Chondrocyte (in vitro differentiated cells): ENCODE data around the gene ANO2. TPM values are rescaled to one million over a fixed set of nuclear protein-coding genes. Genes with fewer than 3 reads are reported as not detected.
"Not testable (repeated sequence)": the region's sequence is repeated elsewhere in the genome, so short reads cannot be mapped to it uniquely, and the experiment has no call there.

Experiments used
- DNase-seq: peaks from one replicate; pipeline ENCODE4 v3.0.0; 2021; ENCODE audit warnings: mixed read lengths, low spot score
- H3K27ac Mint-ChIP-seq: one replicate; pipeline ENCODE4 v1.8.0; 2021; ENCODE audit warnings: mild to moderate bottlenecking, moderate library complexity, mixed read lengths; ENCODE audit not compliant: unreplicated experiment
- H3K27me3 Mint-ChIP-seq: 2 replicates; pipeline ENCODE4 v1.8.0; 2021; ENCODE audit warnings: low read depth, mixed read lengths
- H3K36me3 Mint-ChIP-seq: 2 replicates; pipeline ENCODE4 v1.8.0; 2021; ENCODE audit warnings: low read depth, mixed read lengths
- H3K4me1 Mint-ChIP-seq: 2 replicates; pipeline ENCODE4 v1.8.0; 2021; ENCODE audit warnings: low read depth, mild to moderate bottlenecking, mixed read lengths
- H3K4me3 Mint-ChIP-seq: one replicate; pipeline ENCODE4 v1.8.0; 2021; ENCODE audit warnings: mild to moderate bottlenecking, moderate library complexity, mixed read lengths; ENCODE audit not compliant: unreplicated experiment
- H3K9me3 Mint-ChIP-seq: 2 replicates; pipeline ENCODE4 v1.8.0; 2021; ENCODE audit warnings: low read depth, mixed read lengths
- total RNA-seq: library from RNA; stranded (reverse); gene quantifications from 3 replicates; pipeline ENCODE4 v1.2.1, GENCODE V29; 2021
- TF ChIP-seq, protein P1 (sequence below): fragments of 200-600 bp; sonication (generic); IDR thresholded peaks from 2 replicates; pipeline ENCODE4 v1.5.0; 2021; ENCODE audit warnings: antibody characterized with exemption, mild to moderate bottlenecking, moderate library complexity

ANO2 gene
- total RNA-seq, 1 donor from 2014 or later: 0.47 TPM

DNA sequence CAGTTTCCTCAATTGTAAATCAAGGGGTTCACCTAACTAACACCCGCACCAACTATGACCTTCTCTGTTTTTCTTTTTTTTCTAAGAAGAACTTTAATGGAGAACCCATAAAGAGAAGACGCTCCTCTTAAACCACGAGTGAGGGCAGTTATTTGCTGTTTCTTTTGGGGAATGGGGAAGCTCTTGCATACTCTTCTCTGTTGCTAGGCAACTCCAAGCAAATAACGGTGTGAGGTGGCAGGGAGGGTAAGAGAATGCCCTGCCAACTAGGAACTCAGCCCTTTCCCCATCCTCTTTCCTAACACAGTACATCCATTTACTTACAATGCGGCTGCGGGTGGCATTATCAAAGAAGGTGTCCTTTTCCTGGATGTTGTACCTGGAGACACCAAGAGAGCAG is 114.9 kb downstream of the ANO2 start:
- H3K4me3 Mint-ChIP-seq: no peak overlapping the region
- peaks cover 11% of the 10 kb centered on the region for H3K27me3 Mint-ChIP-seq
- no peaks in the 10 kb centered on the region for H3K4me1 Mint-ChIP-seq
- H3K36me3 Mint-ChIP-seq: no peaks in the 10 kb centered on the region
- no peak for DNase-seq
- no peak overlapping the region for H3K27ac Mint-ChIP-seq
- H3K9me3 Mint-ChIP-seq: no peaks in the 10 kb centered on the region
- TF ChIP-seq, protein P1, sequence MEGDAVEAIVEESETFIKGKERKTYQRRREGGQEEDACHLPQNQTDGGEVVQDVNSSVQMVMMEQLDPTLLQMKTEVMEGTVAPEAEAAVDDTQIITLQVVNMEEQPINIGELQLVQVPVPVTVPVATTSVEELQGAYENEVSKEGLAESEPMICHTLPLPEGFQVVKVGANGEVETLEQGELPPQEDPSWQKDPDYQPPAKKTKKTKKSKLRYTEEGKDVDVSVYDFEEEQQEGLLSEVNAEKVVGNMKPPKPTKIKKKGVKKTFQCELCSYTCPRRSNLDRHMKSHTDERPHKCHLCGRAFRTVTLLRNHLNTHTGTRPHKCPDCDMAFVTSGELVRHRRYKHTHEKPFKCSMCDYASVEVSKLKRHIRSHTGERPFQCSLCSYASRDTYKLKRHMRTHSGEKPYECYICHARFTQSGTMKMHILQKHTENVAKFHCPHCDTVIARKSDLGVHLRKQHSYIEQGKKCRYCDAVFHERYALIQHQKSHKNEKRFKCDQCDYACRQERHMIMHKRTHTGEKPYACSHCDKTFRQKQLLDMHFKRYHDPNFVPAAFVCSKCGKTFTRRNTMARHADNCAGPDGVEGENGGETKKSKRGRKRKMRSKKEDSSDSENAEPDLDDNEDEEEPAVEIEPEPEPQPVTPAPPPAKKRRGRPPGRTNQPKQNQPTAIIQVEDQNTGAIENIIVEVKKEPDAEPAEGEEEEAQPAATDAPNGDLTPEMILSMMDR: no peak

- Mint-ChIP-seq H3K36me3 (no peaks in the 10 kb centered on the region), H3K4me1 (no peaks in the 10 kb centered on the region), H3K27ac (no peak overlapping the region), H3K9me3 (peaks cover 16% of the 10 kb centered on the region), H3K27me3 (peaks cover 2% of the 10 kb centered on the region), H3K4me3 (no peak overlapping the region)
- TF ChIP-seq, protein P1: no peak
- DNase-seq: no peak
Measured at GRCh38 chr12:5827591-5827990, 117.5 kb downstream of the ANO2 start.

DNA sequence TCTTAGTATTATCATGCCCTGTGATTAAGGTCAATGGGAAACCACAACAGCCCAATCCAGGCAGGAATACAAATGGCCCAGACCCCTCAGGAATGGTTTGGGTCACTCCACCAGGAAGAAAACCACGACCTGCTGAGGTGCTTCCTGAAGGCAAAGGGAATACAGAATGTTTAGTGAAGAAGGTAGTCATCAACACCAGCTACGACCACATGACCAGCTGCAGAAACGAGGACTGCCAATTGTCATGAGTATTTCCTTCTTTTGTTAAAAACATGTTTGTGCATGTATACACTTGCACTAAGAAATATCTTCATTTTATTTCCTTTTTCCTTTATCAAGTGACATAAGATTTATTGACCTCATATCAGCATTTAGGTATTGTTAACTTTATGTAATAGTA is 119.3 kb downstream of the ANO2 start:
- H3K4me3 Mint-ChIP-seq, H3K27ac Mint-ChIP-seq, H3K27me3 Mint-ChIP-seq, H3K36me3 Mint-ChIP-seq, DNase-seq, H3K4me1 Mint-ChIP-seq: not testable (repeated sequence)
- H3K9me3 Mint-ChIP-seq: peaks cover 26% of the 10 kb centered on the region

GRCh38 chr12:5818877-5819276 is 126.2 kb downstream of the ANO2 start:
- not testable (repeated sequence) for H3K36me3 Mint-ChIP-seq, H3K27ac Mint-ChIP-seq

GRCh38 chr12:5817246-5817645 is 127.8 kb downstream of the ANO2 start:
- Mint-ChIP-seq H3K27me3 (peaks cover 7% of the 10 kb centered on the region), H3K4me1 (no peaks in the 10 kb centered on the region), H3K27ac (no peak overlapping the region), H3K4me3 (no peak overlapping the region), H3K9me3 (peaks cover 37% of the 10 kb centered on the region), H3K36me3 (peaks cover 4% of the 10 kb centered on the region)
- TF ChIP-seq, protein P1: no peak
- no peak for DNase-seq

More at GRCh38 chr12:5818877-5819276, 126.2 kb downstream of the ANO2 start:
- H3K4me1 Mint-ChIP-seq, H3K27me3 Mint-ChIP-seq, H3K4me3 Mint-ChIP-seq, DNase-seq: not testable (repeated sequence)
- H3K9me3 Mint-ChIP-seq: peaks cover 48% of the 10 kb centered on the region

DNA sequence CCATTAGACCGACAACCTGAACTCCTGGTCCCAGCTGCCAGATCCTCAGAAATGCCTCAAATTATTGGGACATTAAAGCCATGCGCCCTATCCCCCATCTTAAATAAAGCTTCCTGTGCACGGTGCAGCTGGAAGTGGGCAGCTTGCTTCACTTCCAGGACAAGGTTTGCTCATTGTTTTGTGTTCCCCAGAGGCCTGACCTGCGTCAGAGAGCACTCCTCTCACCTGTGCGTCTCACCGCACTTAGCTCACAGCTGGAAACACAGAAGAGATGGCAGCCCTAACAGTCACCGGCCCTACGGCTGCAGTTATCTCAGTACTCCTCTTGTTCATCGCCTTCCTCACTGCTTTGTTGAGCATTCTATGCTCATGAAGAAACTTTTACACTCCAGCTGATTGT is 135.5 kb downstream of the ANO2 start:
- Mint-ChIP-seq H3K4me1 (peaks cover 22% of the 10 kb centered on the region), H3K9me3 (peaks cover 6% of the 10 kb centered on the region), H3K27ac (no peak overlapping the region), H3K4me3 (no peak overlapping the region), H3K27me3 (peaks cover 8% of the 10 kb centered on the region), H3K36me3 (no peaks in the 10 kb centered on the region)
- TF ChIP-seq, protein P1: no peak
- no peak for DNase-seq
